SK-N-MC (cell line): ENCODE data around the gene IFRD1.

Source experiments
- EZH2 ChIP-seq: fragments of 200-600 bp; sonication (generic); IDR thresholded peaks from one replicate; pipeline ENCODE4 v1.6.1; 2017; ENCODE audit warnings: antibody characterized with exemption
- POLR2AphosphoS5 ChIP-seq: IDR thresholded peaks from 2 replicates; pipeline ENCODE4 v1.6.1; 2012; ENCODE audit warnings: mild to moderate bottlenecking, low read depth, low read length, borderline replicate concordance

GRCh38 chr7:112502700-112503099 is 52.4 kb downstream of the IFRD1 start:
- TF ChIP-seq EZH2 (no peak), POLR2AphosphoS5 (no peak)
